Fibroblast of skin of left quadriceps (primary cell): Measurements from ENCODE around the gene PCSK2.
A peak's percentile ranks its signal among the peaks of the same experiment; 100 is the strongest.

ENCODE experiments used
- DNase-seq, 2 experiments: peaks; one replicate each; pipeline ENCODE4 v3.0.0-alpha.2; 2013; ENCODE audit warnings: low read depth in 2 of 2

Gene PCSK2

GRCh38 chr20:17533396-17533795 is 306.6 kb downstream of the PCSK2 start:
- DNase-seq, result peak; percentile 36 to 39

GRCh38 chr20:17534077-17534476 is 307.2 kb downstream of the PCSK2 start:
- DNase-seq, result no peak
